Activated CD4-positive, alpha-beta T cell treated with anti-CD3 and anti-CD28 coated beads, Interleukin-2, amount 10 ng/mL, durations not matched to agents 7 days and 5 days (primary cell): ENCODE results near the gene INO80D. TPM values are rescaled to one million over a fixed set of nuclear protein-coding genes. Genes with fewer than 3 reads are reported as not detected.
"Not testable (repeated sequence)": the region's sequence is repeated elsewhere in the genome, so short reads cannot be mapped to it uniquely, and the experiment has no call there.

ENCODE experiments used
- CTCF ChIA-PET: fragments of 350-600 bp; sonication (Branson Sonifier 250); formaldehyde crosslinking; loops from one replicate; lab custom pipeline; 2021; ENCODE audit warnings: antibody characterized with exemption; lab: Charles Lee
- POLR2A ChIA-PET: fragments of 350-600 bp; sonication (Branson Sonifier 250); formaldehyde crosslinking; loops from one replicate; lab custom pipeline; 2021; ENCODE audit warnings: antibody characterized with exemption; lab: Charles Lee
- DNase-seq: peaks from one replicate; pipeline ENCODE4 v3.0.0-alpha.2; 2020
- H3K27ac Mint-ChIP-seq: one replicate; pipeline ENCODE4 v1.8.0; 2021; ENCODE audit warnings: mild to moderate bottlenecking, moderate library complexity, mixed read lengths
- H3K27me3 Mint-ChIP-seq: one replicate; pipeline ENCODE4 v1.8.0; 2021; ENCODE audit warnings: mixed read lengths
- H3K36me3 Mint-ChIP-seq: one replicate; pipeline ENCODE4 v1.8.0; 2021; ENCODE audit warnings: low read depth, mixed read lengths
- H3K4me1 Mint-ChIP-seq: one replicate; pipeline ENCODE4 v1.8.0; 2021; ENCODE audit warnings: mixed read lengths
- H3K4me3 Mint-ChIP-seq: one replicate; pipeline ENCODE4 v1.8.0; 2021; ENCODE audit warnings: mild to moderate bottlenecking, moderate library complexity, mixed read lengths
- H3K9me3 Mint-ChIP-seq: one replicate; pipeline ENCODE4 v1.8.0; 2021; ENCODE audit warnings: mixed read lengths
- total RNA-seq, 2 experiments: library from RNA; stranded (reverse); gene quantifications; one replicate each; pipeline ENCODE4 v1.2.3, GENCODE V29; 2021

Gene INO80D
- total RNA-seq, 2 experiments from 2014 or later, result 27.3 to 28.8 TPM

DNA sequence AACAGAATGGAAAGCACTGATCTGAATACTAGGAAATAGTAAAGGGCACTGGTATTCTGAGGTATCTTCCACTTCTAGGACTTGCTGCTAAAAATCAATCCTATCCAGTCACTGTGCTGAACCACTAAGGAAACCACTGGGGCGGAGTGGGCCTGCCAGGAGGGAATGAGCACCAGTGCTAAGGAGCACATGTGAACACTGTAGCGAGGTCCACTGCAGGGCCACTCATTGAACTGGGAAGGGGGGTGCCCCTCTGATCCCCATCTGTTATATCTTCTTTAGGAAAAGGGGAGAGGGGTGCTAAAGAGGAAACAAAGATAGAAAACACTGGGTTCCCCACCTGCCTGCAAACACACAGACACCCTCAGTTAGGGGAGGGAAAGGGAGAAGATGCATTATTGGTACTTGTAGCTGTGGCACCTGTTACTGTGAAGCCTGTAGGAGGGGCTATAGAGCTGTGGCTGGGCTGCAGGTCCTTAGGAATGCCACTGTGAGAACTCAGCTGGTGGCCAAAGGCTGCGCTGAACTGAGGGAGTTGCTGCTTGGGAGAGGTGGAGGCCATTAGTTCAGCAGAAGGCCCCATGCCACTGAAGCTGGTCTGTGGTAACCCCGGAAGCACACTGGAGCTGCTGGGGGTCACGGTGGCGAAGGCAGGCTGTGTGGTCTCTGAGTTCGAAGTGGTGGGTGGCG lies 81.8 kb downstream of the INO80D start:
- no peaks in the 10 kb centered on the region for H3K27me3 Mint-ChIP-seq
- H3K36me3 Mint-ChIP-seq, result peaks cover 41% of the 10 kb centered on the region
- H3K9me3 Mint-ChIP-seq, result no peaks in the 10 kb centered on the region
- H3K4me1 Mint-ChIP-seq, result no peaks in the 10 kb centered on the region
- ChIA-PET CTCF (interaction anchor here (0.6 to 1.3 kb wide), 5 partner anchors 9 to 378 kb away, joined by 3 read pairs; no protein-coding TSS in a partner anchor), POLR2A (no interaction called here)
- H3K27ac Mint-ChIP-seq, result no peak overlapping the region
- no peak overlapping the region for H3K4me3 Mint-ChIP-seq
- peak; percentile 32 for DNase-seq

DNA sequence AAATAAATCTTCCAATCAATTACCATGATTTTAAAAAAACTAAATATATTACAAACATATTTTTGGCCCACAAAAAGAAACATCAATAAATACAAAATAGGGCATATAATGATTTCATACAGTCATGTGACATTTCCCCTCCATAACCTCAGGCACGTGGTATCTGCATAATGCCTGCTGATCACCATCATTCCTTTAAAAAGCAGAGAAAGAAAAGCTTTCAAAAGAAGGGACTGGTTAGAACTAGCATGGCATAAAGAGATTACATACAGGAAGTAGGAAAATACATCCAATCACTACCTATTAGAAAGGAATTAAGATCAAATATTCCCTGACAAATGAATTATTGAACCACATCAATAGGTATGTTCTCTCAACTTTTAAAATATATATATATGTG lies 83.5 kb downstream of the INO80D start:
- CTCF ChIA-PET, result interaction anchor here (0.7 to 1.5 kb wide), 2 partner anchors 82 to 1080 kb away, joined by 3 read pairs; no protein-coding TSS in a partner anchor
- H3K9me3 Mint-ChIP-seq, result no peaks in the 10 kb centered on the region
- no peak overlapping the region for H3K27ac Mint-ChIP-seq
- POLR2A ChIA-PET, result no interaction called here
- DNase-seq, result no peak
- H3K36me3 Mint-ChIP-seq, result peaks cover 39% of the 10 kb centered on the region
- H3K27me3 Mint-ChIP-seq, result no peaks in the 10 kb centered on the region
- no peaks in the 10 kb centered on the region for H3K4me1 Mint-ChIP-seq
- H3K4me3 Mint-ChIP-seq, result no peak overlapping the region

GRCh38 chr2:206001912-206002311 lies 84.1 kb downstream of the INO80D start:
- Mint-ChIP-seq H3K27me3 (no peaks in the 10 kb centered on the region), H3K4me1 (no peaks in the 10 kb centered on the region), H3K9me3 (no peaks in the 10 kb centered on the region), H3K36me3 (peaks cover 33% of the 10 kb centered on the region), H3K4me3 (no peak overlapping the region), H3K27ac (no peak overlapping the region)
- DNase-seq, result no peak
- POLR2A ChIA-PET, result no interaction called here
- CTCF ChIA-PET, result interaction anchor here (0.7 to 1.5 kb wide), 2 partner anchors 82 to 1080 kb away, joined by 3 read pairs; no protein-coding TSS in a partner anchor

DNA sequence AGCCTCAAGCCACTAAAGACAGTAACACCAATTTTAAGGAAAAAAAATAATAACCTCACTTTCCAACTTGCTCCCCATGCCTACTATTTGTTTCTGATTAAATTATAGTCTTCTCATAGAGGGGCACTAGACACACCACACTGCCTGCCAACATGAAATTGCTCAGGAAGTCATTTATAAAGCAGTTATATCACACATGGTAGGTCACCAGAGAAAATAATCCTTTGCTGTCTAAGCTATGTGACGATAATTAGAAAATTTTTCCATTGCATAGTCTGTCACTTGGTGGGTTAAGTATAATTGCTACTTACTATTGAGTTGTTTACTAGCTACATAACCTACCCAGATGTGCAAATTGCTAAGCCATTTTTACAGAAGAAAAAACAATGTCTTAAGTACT lies 85.2 kb downstream of the INO80D start:
- Mint-ChIP-seq H3K9me3 (no peaks in the 10 kb centered on the region), H3K36me3 (peaks cover 30% of the 10 kb centered on the region), H3K27ac (no peak overlapping the region), H3K4me1 (no peaks in the 10 kb centered on the region), H3K27me3 (no peaks in the 10 kb centered on the region), H3K4me3 (no peak overlapping the region)
- ChIA-PET POLR2A (no interaction called here), CTCF (interaction anchor here (1.1 to 1.5 kb wide), 2 partner anchors 10 to 84 kb away, joined by 3 read pairs; no protein-coding TSS in a partner anchor)
- no peak for DNase-seq

- Mint-ChIP-seq H3K36me3 (peaks cover 18% of the 10 kb centered on the region), H3K9me3 (no peaks in the 10 kb centered on the region), H3K4me1 (no peaks in the 10 kb centered on the region), H3K4me3 (no peak overlapping the region), H3K27me3 (no peaks in the 10 kb centered on the region), H3K27ac (no peak overlapping the region)
- CTCF ChIA-PET, result interaction anchor here (0.9 to 1.3 kb wide), 2 partner anchors 11 to 88 kb away, joined by 3 to 7 read pairs; partner anchors contain the start of gene INO80D
- POLR2A ChIA-PET, result interaction anchor here (0.6 kb wide), 1 partner anchor 13 kb away, joined by 3 read pairs; no protein-coding TSS in a partner anchor
- DNase-seq, result no peak
Measured at GRCh38 chr2:205998583-205998982, 87.4 kb downstream of the INO80D start.

- no peak overlapping the region for H3K27ac Mint-ChIP-seq
- ChIA-PET POLR2A (no interaction called here), CTCF (no interaction called here)
- H3K27me3 Mint-ChIP-seq, result no peaks in the 10 kb centered on the region
- no peaks in the 10 kb centered on the region for H3K9me3 Mint-ChIP-seq
- no peaks in the 10 kb centered on the region for H3K4me1 Mint-ChIP-seq
- no peak for DNase-seq
- peaks cover 20% of the 10 kb centered on the region for H3K36me3 Mint-ChIP-seq
- no peak overlapping the region for H3K4me3 Mint-ChIP-seq
Measured at GRCh38 chr2:205996161-205996560, 89.8 kb downstream of the INO80D start.

GRCh38 chr2:205995260-205995659 lies 90.7 kb downstream of the INO80D start:
- Mint-ChIP-seq H3K9me3 (no peaks in the 10 kb centered on the region), H3K27me3 (no peaks in the 10 kb centered on the region), H3K4me1 (no peaks in the 10 kb centered on the region), H3K27ac (no peak overlapping the region), H3K4me3 (no peak overlapping the region), H3K36me3 (peaks cover 20% of the 10 kb centered on the region)
- no peak for DNase-seq
- CTCF ChIA-PET, result interaction anchor here (1.0 kb wide), 1 partner anchor 9 kb away, joined by 3 read pairs; no protein-coding TSS in a partner anchor
- POLR2A ChIA-PET, result no interaction called here

DNA sequence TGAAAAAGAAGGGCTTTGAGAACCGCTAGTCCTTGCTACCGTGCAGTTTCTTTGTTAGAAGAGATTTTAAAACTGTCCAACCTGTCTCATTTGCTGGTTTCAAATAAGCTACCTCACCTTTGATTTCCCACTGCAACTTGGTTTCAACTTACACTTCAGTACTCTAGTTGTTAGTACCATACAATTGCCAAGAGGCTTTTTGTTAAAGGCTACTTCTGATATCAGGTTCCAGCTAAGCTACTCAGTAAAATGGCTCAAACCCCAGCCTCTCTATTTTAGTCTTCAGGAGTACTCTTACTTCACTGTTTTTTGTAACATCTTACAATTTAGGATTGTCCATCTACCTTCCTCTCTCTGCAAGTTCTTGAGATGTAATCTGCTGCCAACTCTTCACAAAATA lies 91.6 kb downstream of the INO80D start:
- CTCF ChIA-PET, result no interaction called here
- Mint-ChIP-seq H3K4me3 (no peak overlapping the region), H3K9me3 (no peaks in the 10 kb centered on the region), H3K36me3 (peaks cover 20% of the 10 kb centered on the region), H3K27me3 (no peaks in the 10 kb centered on the region), H3K27ac (no peak overlapping the region), H3K4me1 (no peaks in the 10 kb centered on the region)
- POLR2A ChIA-PET, result no interaction called here
- no peak for DNase-seq

- no peak overlapping the region for H3K4me3 Mint-ChIP-seq
- H3K27ac Mint-ChIP-seq, result no peak overlapping the region
- no peaks in the 10 kb centered on the region for H3K4me1 Mint-ChIP-seq
- POLR2A ChIA-PET, result no interaction called here
- DNase-seq, result no peak
- H3K36me3 Mint-ChIP-seq, result peaks cover 14% of the 10 kb centered on the region
- CTCF ChIA-PET, result no interaction called here
- H3K27me3 Mint-ChIP-seq, result no peaks in the 10 kb centered on the region
- no peaks in the 10 kb centered on the region for H3K9me3 Mint-ChIP-seq
Measured at GRCh38 chr2:205990104-205990503, 95.9 kb downstream of the INO80D start.

DNA sequence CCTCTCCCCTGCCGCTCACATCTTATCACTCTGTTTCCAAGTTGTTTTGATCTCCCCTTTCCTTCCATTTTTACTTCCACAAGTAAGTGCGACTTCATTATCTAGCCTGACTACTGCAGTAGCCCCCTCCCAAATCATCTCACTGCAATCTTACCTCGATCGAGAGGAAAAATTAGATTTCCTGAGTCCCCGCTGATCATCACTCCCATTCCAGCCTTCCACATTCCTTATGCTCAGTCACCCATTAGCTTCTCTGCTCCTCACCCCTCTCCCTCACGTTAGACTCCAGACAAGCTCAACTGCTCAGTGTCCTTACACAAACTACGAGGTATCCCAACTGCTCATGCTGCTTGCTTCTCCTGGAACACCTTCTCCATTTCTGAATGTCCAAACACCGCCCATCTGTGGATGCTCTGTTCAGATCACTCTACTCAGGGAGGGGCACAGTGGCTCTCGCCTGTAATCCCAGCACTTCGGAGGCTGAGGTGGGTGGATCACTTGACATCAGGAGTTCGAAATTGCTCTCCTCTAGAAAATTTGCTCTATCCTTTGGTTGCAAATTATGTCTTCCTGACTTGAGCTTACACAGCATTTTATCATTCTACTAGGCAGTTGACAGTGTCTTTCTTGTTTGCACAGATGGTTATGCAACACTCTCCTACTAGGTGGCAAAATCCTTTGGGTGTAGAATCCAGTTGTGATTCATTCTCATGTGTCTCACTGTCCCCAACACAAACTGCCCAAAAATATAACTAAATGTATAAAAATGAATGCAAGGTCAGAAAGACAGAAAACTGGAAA lies 96.5 kb downstream of the INO80D start:
- POLR2A ChIA-PET, result no interaction called here
- no peak overlapping the region for H3K27ac Mint-ChIP-seq
- H3K9me3 Mint-ChIP-seq, result no peaks in the 10 kb centered on the region
- H3K4me3 Mint-ChIP-seq, result no peak overlapping the region
- H3K36me3 Mint-ChIP-seq, result peaks cover 10% of the 10 kb centered on the region
- no peaks in the 10 kb centered on the region for H3K27me3 Mint-ChIP-seq
- H3K4me1 Mint-ChIP-seq, result no peaks in the 10 kb centered on the region
- DNase-seq, result no peak
- CTCF ChIA-PET, result no interaction called here

- H3K4me1 Mint-ChIP-seq, POLR2A ChIA-PET, H3K27ac Mint-ChIP-seq, H3K4me3 Mint-ChIP-seq, CTCF ChIA-PET, DNase-seq, H3K27me3 Mint-ChIP-seq, H3K9me3 Mint-ChIP-seq, H3K36me3 Mint-ChIP-seq: not testable (repeated sequence)
Measured at GRCh38 chr2:205988681-205989080, 97.3 kb downstream of the INO80D start.

DNA sequence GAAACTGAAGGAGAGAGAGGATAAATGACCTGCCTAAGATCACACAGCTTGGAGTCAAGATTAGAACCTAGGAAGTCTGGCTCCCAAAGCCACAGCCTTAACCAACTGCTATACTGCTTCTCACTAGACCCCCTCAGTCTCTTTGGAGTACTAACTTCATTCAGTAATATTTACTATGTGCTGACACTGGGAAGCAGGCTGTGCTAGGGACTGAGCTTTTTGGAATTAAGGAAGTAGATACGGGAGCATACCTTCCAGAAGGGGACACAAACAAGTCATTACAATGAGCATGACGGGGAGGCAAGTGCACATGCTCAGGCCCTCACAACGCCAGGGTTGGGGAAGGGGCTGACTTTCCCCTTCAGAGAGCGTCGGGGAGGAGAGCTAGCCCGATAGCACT lies 97.7 kb downstream of the INO80D start:
- POLR2A ChIA-PET, result no interaction called here
- Mint-ChIP-seq H3K27me3 (no peaks in the 10 kb centered on the region), H3K4me3 (no peak overlapping the region), H3K27ac (no peak overlapping the region), H3K9me3 (no peaks in the 10 kb centered on the region), H3K4me1 (peaks cover 2% of the 10 kb centered on the region), H3K36me3 (peaks cover 5% of the 10 kb centered on the region)
- no peak for DNase-seq
- CTCF ChIA-PET, result interaction anchor here (1.6 kb wide), 1 partner anchor 11 kb away, joined by 7 read pairs; no protein-coding TSS in a partner anchor

GRCh38 chr2:205986334-205986733 lies 99.6 kb downstream of the INO80D start:
- DNase-seq, H3K27ac Mint-ChIP-seq, H3K4me1 Mint-ChIP-seq, H3K36me3 Mint-ChIP-seq, POLR2A ChIA-PET, H3K9me3 Mint-ChIP-seq, H3K4me3 Mint-ChIP-seq, H3K27me3 Mint-ChIP-seq: not testable (repeated sequence)
- CTCF ChIA-PET, result interaction anchor here (0.6 kb wide), 3 partner anchors 18 to 281 kb away, joined by 3 to 4 read pairs (median 3); no protein-coding TSS in a partner anchor
